ENCODE results near the gene TCEAL8. TPM values are rescaled to one million over a fixed set of nuclear protein-coding genes. Genes with fewer than 3 reads are reported as not detected.
A peak's percentile ranks its signal among the peaks of the same experiment; 100 is the strongest.

Gene TCEAL8
- polyA plus RNA-seq, 1 of the 3 experiments (the other 2 are of a cell fraction) = 36.5 TPM

- peak; percentile 72 for TF ChIP-seq USF2 (IDR thresholded peaks at IDR 0.05; ENCODE audit: borderline replicate concordance, low read depth, low read length)
- no peak for TF ChIP-seq CHD2 (IDR thresholded peaks at IDR 0.05; ENCODE audit: low read length, partially characterized antibody)
- peak; percentile 53; the same call in 1 of the 2 replicates for TF ChIP-seq MXI1 (IDR thresholded peaks at IDR 0.05; ENCODE audit: low read depth, low read length)
- TF ChIP-seq YY1 (IDR thresholded peaks at IDR 0.05; ENCODE audit: low read depth) = no peak
- TF ChIP-seq RFX5 (IDR thresholded peaks at IDR 0.05; ENCODE audit: low read length) = no peak
- TF ChIP-seq NRF1 (IDR thresholded peaks at IDR 0.05; ENCODE audit: low read depth, low read length) = no peak
- TF ChIP-seq PBX3 (IDR thresholded peaks at IDR 0.05) = no peak
- no peak for TF ChIP-seq IRF3 (IDR thresholded peaks at IDR 0.05; ENCODE audit: low read depth, low read length)
- no peak for TF ChIP-seq JUND (IDR thresholded peaks at IDR 0.05)
- TF ChIP-seq EP300 (IDR thresholded peaks at IDR 0.05; ENCODE audit: borderline replicate concordance in 1 of 2, low read depth in 1 of 2, low read length in 1 of 2) = no peak
- peak; percentile 54; the same call in 1 of the 2 replicates for TF ChIP-seq MAX (IDR thresholded peaks at IDR 0.05; ENCODE audit: low read depth)
- TF ChIP-seq ELF1 (IDR thresholded peaks at IDR 0.05) = no peak
- peak; percentile 99 for TF ChIP-seq TAF1 (IDR thresholded peaks at IDR 0.05; ENCODE audit: borderline replicate concordance, low read depth, low read length)
- peak; percentile 93 for TF ChIP-seq USF1 (IDR thresholded peaks at IDR 0.05; ENCODE audit: borderline replicate concordance, low read depth)
- no peak for TF ChIP-seq SMC3 (IDR thresholded peaks at IDR 0.05; ENCODE audit: low read depth, low read length)
- TF ChIP-seq RAD21 (IDR thresholded peaks at IDR 0.05; ENCODE audit: low read length) = no peak
- TF ChIP-seq FOXJ3 (CRISPR knock-in tag; IDR thresholded peaks at IDR 0.05) = no peak
Observed at GRCh38 chrX:103214870-103215424, 40.0 kb downstream of the TCEAL8 start, which contains the start of gene BEX4 (continued).

Measured in SK-N-SH (cell line).